NB4 (cell line): ENCODE measurements around the gene HCN2.

ENCODE experiments used
- CTCF ChIP-seq: IDR thresholded peaks from one replicate; pipeline ENCODE4 v1.5.1; 2012; ENCODE audit warnings: low read depth, low read length
- MYC ChIP-seq: IDR thresholded peaks from 2 replicates; pipeline ENCODE4 v1.6.1; 2011; ENCODE audit warnings: low read depth, low read length
- POLR2A ChIP-seq: IDR thresholded peaks from 2 replicates; pipeline ENCODE4 v1.6.1; 2011; ENCODE audit warnings: mild to moderate bottlenecking; ENCODE audit not compliant: insufficient read length; ENCODE audit errors: extremely low read depth

- TF ChIP-seq CTCF, result no peak
- no peak for TF ChIP-seq MYC
- TF ChIP-seq POLR2A, result no peak
Observed at GRCh38 chr19:658059-658839, 68.6 kb downstream of the HCN2 start.
